GM23248 (cell line): ENCODE data around the gene CACNA1D. TPM values are rescaled to one million over a fixed set of nuclear protein-coding genes. Genes with fewer than 3 reads are reported as not detected.

Source experiments
- DNase-seq: peaks from one replicate; pipeline ENCODE4 v3.0.0-alpha.2; 2015
- H2AFZ ChIP-seq: fragments of 200-600 bp; sonication (generic); 2 replicates; pipeline ENCODE4 v1.6.1; 2016; ENCODE audit warnings: antibody characterized with exemption
- H3F3A ChIP-seq: fragments of 200-600 bp; sonication (generic); 2 replicates; pipeline ENCODE4 v1.6.1; 2016; ENCODE audit warnings: mild to moderate bottlenecking, antibody characterized with exemption, mixed run types; ENCODE audit not compliant: insufficient read depth
- H3K27ac ChIP-seq: fragments of 200-600 bp; sonication (generic); 2 replicates; pipeline ENCODE4 v1.5.1; 2016; ENCODE audit warnings: mild to moderate bottlenecking
- H3K27me3 ChIP-seq: fragments of 200-600 bp; sonication (generic); replicated peaks from 2 replicates; pipeline ENCODE4 v1.6.1; 2016; ENCODE audit warnings: mild to moderate bottlenecking; ENCODE audit not compliant: insufficient read depth
- H3K36me3 ChIP-seq: fragments of 200-600 bp; sonication (generic); 2 replicates; pipeline ENCODE4 v1.6.1; 2016; ENCODE audit warnings: low read depth, mild to moderate bottlenecking
- H3K4me1 ChIP-seq: fragments of 200-600 bp; sonication (generic); 2 replicates; pipeline ENCODE4 v1.6.1; 2016; ENCODE audit warnings: mild to moderate bottlenecking; ENCODE audit not compliant: insufficient read depth
- H3K4me2 ChIP-seq: fragments of 200-600 bp; sonication (generic); one replicate; pipeline ENCODE4 v1.6.1; 2016; ENCODE audit warnings: mild to moderate bottlenecking; ENCODE audit not compliant: unreplicated experiment
- H3K4me3 ChIP-seq: fragments of 200-600 bp; sonication (generic); 2 replicates; pipeline ENCODE4 v1.5.1; 2016; ENCODE audit warnings: mild to moderate bottlenecking
- H3K79me2 ChIP-seq: fragments of 200-600 bp; sonication (generic); 2 replicates; pipeline ENCODE4 v1.6.1; 2016; ENCODE audit warnings: mild to moderate bottlenecking; ENCODE audit not compliant: insufficient read depth
- H3K9ac ChIP-seq: fragments of 200-600 bp; sonication (generic); 2 replicates; pipeline ENCODE4 v1.6.1; 2016; ENCODE audit warnings: mild to moderate bottlenecking
- H3K9me2 ChIP-seq: fragments of 200-600 bp; sonication (generic); 2 replicates; pipeline ENCODE4 v1.6.1; 2016; ENCODE audit warnings: mixed run types, mild to moderate bottlenecking, moderate library complexity; ENCODE audit not compliant: insufficient read depth
- H3K9me3 ChIP-seq: fragments of 200-600 bp; sonication (generic); one replicate; pipeline ENCODE4 v1.6.1; 2017; ENCODE audit warnings: low read depth
- H4K20me1 ChIP-seq: fragments of 200-600 bp; sonication (generic); 2 replicates; pipeline ENCODE4 v1.6.0; 2016; ENCODE audit not compliant: insufficient read depth
- EZH2 ChIP-seq: fragments of 200-600 bp; sonication (generic); IDR thresholded peaks from 2 replicates; pipeline ENCODE4 v1.6.1; 2018; ENCODE audit warnings: antibody characterized with exemption, mild to moderate bottlenecking; ENCODE audit not compliant: insufficient read depth, poor library complexity, severe bottlenecking
- EZH2phosphoT487 ChIP-seq: fragments of 200-600 bp; sonication (generic); IDR thresholded peaks from 2 replicates; pipeline ENCODE4 v1.6.1; 2018; ENCODE audit warnings: antibody characterized with exemption, moderate library complexity, mild to moderate bottlenecking, low read depth; ENCODE audit not compliant: insufficient read depth
- WGBS, 2 experiments: methylation state at CpG; one replicate each; pipeline ENCODE4 v1.1.6; 2015 to 2017; ENCODE audit warnings: low lambda C conversion rate in 2 of 2, low coverage in 1 of 2; ENCODE audit errors: missing lambda C conversion rate in 2 of 2; 5-methylcytosine and 5-hydroxymethylcytosine counted together
- in situ Hi-C: fragments of 300-500 bp; cut with MboI; formaldehyde crosslinking; loops from 2 replicates; pipeline ENCODE4 v1.15.0; 2020
- polyA plus RNA-seq: library from polyadenylated mRNA; unstranded; fragments of >200 nt; fragmentation: Nextera tagmentation; extraction: Ambion mirVana; gene quantifications from 2 replicates; pipeline ENCODE4 v1.2.1, GENCODE V29; 2016
- total RNA-seq: library from RNA; depleted of rRNA; stranded (reverse); fragments of >200 nt; shearing (Covaris generic); gene quantifications from 2 replicates; pipeline ENCODE4 v1.2.3, GENCODE V29; 2014

The CACNA1D gene
- total and polyA plus RNA-seq, 2 experiments from 2014 or later = not detected

DNA sequence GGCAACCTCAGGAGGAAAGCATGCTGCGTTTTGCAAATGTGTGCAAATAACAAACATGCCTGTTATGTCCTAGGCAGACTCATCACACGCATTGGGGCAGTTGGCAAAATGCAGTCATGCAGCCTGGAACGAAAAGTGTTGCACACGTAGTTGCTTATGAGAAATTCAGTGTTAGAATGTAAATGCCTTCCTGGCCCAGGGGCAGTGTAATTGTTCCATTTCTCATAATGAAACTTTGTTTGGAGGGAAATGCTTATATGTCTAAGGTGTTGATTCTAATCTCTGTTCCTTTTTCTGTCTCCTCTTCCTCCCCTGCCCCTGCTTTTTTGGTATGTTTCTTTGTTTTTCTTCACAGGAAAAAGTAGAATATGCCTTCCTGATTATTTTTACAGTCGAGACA, 156.0 kb downstream of the CACNA1D start:
- Histone ChIP-seq H3K4me2 (no peak overlapping the region), H3K9ac (no peak overlapping the region), H3K27me3 (no peaks in the 10 kb centered on the region), H3K27ac (no peak overlapping the region), H3K9me3 (no peaks in the 10 kb centered on the region), H3K4me3 (no peak overlapping the region), H4K20me1 (no peaks in the 10 kb centered on the region), H3K9me2 (no peaks in the 10 kb centered on the region), H3K4me1 (no peaks in the 10 kb centered on the region), H3K79me2 (no peaks in the 10 kb centered on the region), H2AFZ (no peak overlapping the region), H3K36me3 (no peaks in the 10 kb centered on the region), H3F3A (no peaks in the 10 kb centered on the region)
- 8 to 10% methylated on average over 5 of the region's 5 CpGs for WGBS, 2 experiments
- no peak for DNase-seq
- TF ChIP-seq EZH2 = no peak
- no peak for TF ChIP-seq EZH2phosphoT487
- in situ Hi-C loops = no loop called here

DNA sequence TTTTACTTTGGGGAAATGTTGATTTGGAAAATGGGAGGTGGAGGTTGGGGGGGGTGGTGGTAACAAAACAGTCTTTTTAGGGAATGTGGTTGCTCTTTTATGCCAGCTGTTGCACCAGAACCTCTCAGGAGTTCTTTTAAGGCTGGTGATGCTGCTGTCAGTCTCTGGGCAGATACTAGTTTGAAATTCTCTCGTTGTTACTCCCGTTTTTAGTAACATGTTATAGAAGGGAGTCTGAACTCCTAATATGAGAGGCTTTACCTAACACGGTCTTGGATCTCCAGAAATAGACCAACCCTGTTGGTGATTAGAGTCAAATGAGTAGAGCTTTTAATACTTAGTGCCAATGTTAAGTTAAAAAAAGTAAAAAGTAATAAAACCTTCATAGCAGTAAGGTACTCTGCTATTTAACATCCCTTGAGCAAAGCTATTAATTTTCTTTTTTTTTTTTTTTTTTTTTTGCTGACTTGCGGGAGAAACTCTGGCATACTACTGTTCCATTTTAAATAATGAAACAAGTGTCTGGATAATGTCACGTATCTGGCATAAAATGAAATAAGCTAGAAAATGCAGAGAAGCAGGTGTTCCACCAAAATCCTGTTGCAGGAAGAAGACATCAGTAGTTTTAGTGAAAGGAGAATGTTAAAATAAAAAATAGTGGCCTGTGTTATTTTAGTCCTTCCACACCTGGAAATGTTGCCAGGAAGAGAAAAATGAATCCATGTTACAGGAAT, 156.7 kb downstream of the CACNA1D start:
- Histone ChIP-seq H3F3A (no peaks in the 10 kb centered on the region), H3K9me3 (no peaks in the 10 kb centered on the region), H3K36me3 (no peaks in the 10 kb centered on the region), H2AFZ (no peak overlapping the region), H3K27ac (no peak overlapping the region), H4K20me1 (no peaks in the 10 kb centered on the region), H3K4me1 (no peaks in the 10 kb centered on the region), H3K9me2 (no peaks in the 10 kb centered on the region), H3K9ac (no peak overlapping the region), H3K27me3 (no peaks in the 10 kb centered on the region), H3K4me3 (no peak overlapping the region), H3K4me2 (no peak overlapping the region), H3K79me2 (no peaks in the 10 kb centered on the region)
- DNase-seq = no peak
- no peak for TF ChIP-seq EZH2phosphoT487
- TF ChIP-seq EZH2 = no peak
- WGBS, 2 experiments = 19 to 20% methylated on average over 5 of the region's 5 CpGs
- in situ Hi-C loops = no loop called here

DNA sequence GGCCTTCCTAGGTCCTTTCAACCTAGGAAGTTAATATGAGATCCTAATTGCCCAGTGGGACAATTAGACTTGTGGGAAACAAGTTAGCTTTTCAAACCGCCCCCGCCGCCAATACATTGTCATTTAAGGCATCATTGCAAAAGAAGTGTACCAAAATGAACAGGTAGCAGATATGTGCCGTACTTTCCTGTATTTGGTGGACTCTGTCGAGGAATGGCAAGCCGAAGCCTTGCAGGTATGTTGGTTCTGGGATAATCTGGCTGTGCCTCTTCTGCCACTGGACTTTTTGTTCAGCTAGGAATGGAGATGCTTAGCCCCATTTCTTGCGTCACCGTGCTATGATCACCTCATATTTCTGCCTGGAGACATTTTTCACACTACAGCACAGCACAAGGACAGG, 157.5 kb downstream of the CACNA1D start:
- Histone ChIP-seq H3K4me2 (no peak overlapping the region), H3K9ac (no peak overlapping the region), H3K79me2 (no peaks in the 10 kb centered on the region), H3K36me3 (no peaks in the 10 kb centered on the region), H3K27ac (no peak overlapping the region), H3K4me3 (no peak overlapping the region), H4K20me1 (no peaks in the 10 kb centered on the region), H3K9me2 (no peaks in the 10 kb centered on the region), H3K4me1 (no peaks in the 10 kb centered on the region), H3F3A (no peaks in the 10 kb centered on the region), H3K9me3 (no peaks in the 10 kb centered on the region), H2AFZ (no peak overlapping the region), H3K27me3 (no peaks in the 10 kb centered on the region)
- WGBS, 2 experiments = 37 to 43% methylated on average over 8 of the region's 8 CpGs
- TF ChIP-seq EZH2 = no peak
- TF ChIP-seq EZH2phosphoT487 = no peak
- in situ Hi-C loops = no loop called here
- no peak for DNase-seq

DNA sequence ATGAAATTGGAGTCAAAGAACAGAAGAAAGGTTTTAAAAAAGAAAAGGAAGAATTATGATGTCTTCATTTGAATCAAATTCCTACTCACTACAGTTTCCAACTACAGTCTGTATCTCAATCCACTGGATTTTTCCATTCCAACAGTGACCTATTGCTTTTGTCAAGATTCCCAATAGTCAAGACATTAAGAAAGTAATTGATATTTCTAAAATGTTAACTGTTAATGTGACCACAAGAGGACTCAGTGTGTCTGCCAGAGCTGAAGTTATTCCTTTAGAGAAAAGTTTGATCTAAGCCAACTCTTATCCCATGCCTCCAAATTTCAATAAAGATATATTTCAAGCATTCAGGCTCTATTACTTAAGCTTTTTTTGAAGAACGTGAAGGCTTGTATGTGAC, 163.2 kb downstream of the CACNA1D start:
- no peak overlapping the region for H3K9ac ChIP-seq
- H2AFZ ChIP-seq = no peak overlapping the region
- no peaks in the 10 kb centered on the region for H3F3A ChIP-seq
- no peaks in the 10 kb centered on the region for H3K79me2 ChIP-seq
- no peak overlapping the region for H3K27ac ChIP-seq
- H4K20me1 ChIP-seq = no peaks in the 10 kb centered on the region
- no peak for TF ChIP-seq EZH2phosphoT487
- TF ChIP-seq EZH2 = no peak
- no peak overlapping the region for H3K4me2 ChIP-seq
- no peaks in the 10 kb centered on the region for H3K4me1 ChIP-seq
- no peaks in the 10 kb centered on the region for H3K9me3 ChIP-seq
- DNase-seq = no peak
- 25 to 26% methylated on average over 1 of the region's 1 CpG for WGBS, 2 experiments
- no peaks in the 10 kb centered on the region for H3K27me3 ChIP-seq
- H3K36me3 ChIP-seq = no peaks in the 10 kb centered on the region
- in situ Hi-C loops = no loop called here
- H3K4me3 ChIP-seq = no peak overlapping the region
- H3K9me2 ChIP-seq = no peaks in the 10 kb centered on the region
